ENCODE measurements around the gene RCAN2.

Gene RCAN2

GRCh38 chr6:46395530-46395929, 95.7 kb downstream of the RCAN2 start:
- H3K27me3 ChIP-seq (ENCODE audit: insufficient read depth, poor library complexity, severe bottlenecking): peaks cover 7% of the 10 kb centered on the region
- TF ChIP-seq, protein P1, sequence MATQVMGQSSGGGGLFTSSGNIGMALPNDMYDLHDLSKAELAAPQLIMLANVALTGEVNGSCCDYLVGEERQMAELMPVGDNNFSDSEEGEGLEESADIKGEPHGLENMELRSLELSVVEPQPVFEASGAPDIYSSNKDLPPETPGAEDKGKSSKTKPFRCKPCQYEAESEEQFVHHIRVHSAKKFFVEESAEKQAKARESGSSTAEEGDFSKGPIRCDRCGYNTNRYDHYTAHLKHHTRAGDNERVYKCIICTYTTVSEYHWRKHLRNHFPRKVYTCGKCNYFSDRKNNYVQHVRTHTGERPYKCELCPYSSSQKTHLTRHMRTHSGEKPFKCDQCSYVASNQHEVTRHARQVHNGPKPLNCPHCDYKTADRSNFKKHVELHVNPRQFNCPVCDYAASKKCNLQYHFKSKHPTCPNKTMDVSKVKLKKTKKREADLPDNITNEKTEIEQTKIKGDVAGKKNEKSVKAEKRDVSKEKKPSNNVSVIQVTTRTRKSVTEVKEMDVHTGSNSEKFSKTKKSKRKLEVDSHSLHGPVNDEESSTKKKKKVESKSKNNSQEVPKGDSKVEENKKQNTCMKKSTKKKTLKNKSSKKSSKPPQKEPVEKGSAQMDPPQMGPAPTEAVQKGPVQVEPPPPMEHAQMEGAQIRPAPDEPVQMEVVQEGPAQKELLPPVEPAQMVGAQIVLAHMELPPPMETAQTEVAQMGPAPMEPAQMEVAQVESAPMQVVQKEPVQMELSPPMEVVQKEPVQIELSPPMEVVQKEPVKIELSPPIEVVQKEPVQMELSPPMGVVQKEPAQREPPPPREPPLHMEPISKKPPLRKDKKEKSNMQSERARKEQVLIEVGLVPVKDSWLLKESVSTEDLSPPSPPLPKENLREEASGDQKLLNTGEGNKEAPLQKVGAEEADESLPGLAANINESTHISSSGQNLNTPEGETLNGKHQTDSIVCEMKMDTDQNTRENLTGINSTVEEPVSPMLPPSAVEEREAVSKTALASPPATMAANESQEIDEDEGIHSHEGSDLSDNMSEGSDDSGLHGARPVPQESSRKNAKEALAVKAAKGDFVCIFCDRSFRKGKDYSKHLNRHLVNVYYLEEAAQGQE (IDR thresholded peaks at IDR 0.05; ENCODE audit: insufficient replicate concordance, low read depth): no peak
- no peak for TF ChIP-seq SPI1 (IDR thresholded peaks at IDR 0.05; ENCODE audit: borderline replicate concordance, low read depth)
- no peak for TF ChIP-seq GABPA (IDR thresholded peaks at IDR 0.05; ENCODE audit: low read depth)
- no peak for TF ChIP-seq CTCF (IDR thresholded peaks at IDR 0.05; ENCODE audit: insufficient read depth, low read length)
- TF ChIP-seq POLR2AphosphoS5 (IDR thresholded peaks at IDR 0.05; ENCODE audit: low read depth): no peak
- DNase-seq (ENCODE audit: low read depth in 1 of 2, low spot score in 1 of 2): no peak
- H3K4me3 ChIP-seq (replicated peaks; ENCODE audit: insufficient read depth, low read length): no peak overlapping the region
- H3K27ac ChIP-seq (replicated peaks): no peak overlapping the region

DNA sequence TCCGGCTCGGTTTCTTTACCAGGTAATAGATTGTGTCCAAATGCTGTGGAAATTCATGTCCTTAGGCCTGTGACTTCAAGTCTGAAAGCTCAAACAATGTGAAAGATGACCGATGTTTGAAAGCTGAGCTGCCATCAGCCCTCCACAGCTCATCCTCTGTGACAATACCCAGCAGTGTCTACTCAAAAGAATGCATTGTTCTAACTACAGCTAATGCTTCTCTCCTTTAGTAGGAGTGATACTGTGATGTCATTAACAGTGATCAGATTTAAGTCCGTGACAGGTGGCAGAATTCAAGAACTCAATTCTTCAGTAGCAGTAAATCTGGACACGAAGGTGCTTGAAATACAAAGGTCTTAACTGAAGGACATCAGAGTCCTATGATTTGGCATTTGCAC, 97.3 kb downstream of the RCAN2 start:
- no peak overlapping the region for H3K4me3 ChIP-seq (replicated peaks; ENCODE audit: insufficient read depth, low read length)
- no peak overlapping the region for H3K27ac ChIP-seq (replicated peaks)
- DNase-seq (ENCODE audit: low read depth in 1 of 2, low spot score in 1 of 2): no peak
- TF ChIP-seq POLR2AphosphoS5 (IDR thresholded peaks at IDR 0.05; ENCODE audit: low read depth): no peak
- no peak for TF ChIP-seq CTCF (IDR thresholded peaks at IDR 0.05; ENCODE audit: insufficient read depth, low read length)
- TF ChIP-seq, protein P1 (IDR thresholded peaks at IDR 0.05; ENCODE audit: insufficient replicate concordance, low read depth): no peak
- TF ChIP-seq SPI1 (IDR thresholded peaks at IDR 0.05; ENCODE audit: borderline replicate concordance, low read depth): no peak
- no peak for TF ChIP-seq GABPA (IDR thresholded peaks at IDR 0.05; ENCODE audit: low read depth)
- H3K27me3 ChIP-seq (ENCODE audit: insufficient read depth, poor library complexity, severe bottlenecking): peaks cover 7% of the 10 kb centered on the region

- no peak overlapping the region for H3K27ac ChIP-seq (replicated peaks)
- H3K4me3 ChIP-seq (replicated peaks; ENCODE audit: insufficient read depth, low read length): no peak overlapping the region
- peaks cover 7% of the 10 kb centered on the region for H3K27me3 ChIP-seq (ENCODE audit: insufficient read depth, poor library complexity, severe bottlenecking)
- TF ChIP-seq CTCF (IDR thresholded peaks at IDR 0.05; ENCODE audit: insufficient read depth, low read length) (no peak), SPI1 (IDR thresholded peaks at IDR 0.05; ENCODE audit: borderline replicate concordance, low read depth) (no peak), GABPA (IDR thresholded peaks at IDR 0.05; ENCODE audit: low read depth) (no peak), POLR2AphosphoS5 (IDR thresholded peaks at IDR 0.05; ENCODE audit: low read depth) (no peak)
- TF ChIP-seq, protein P1 (IDR thresholded peaks at IDR 0.05; ENCODE audit: insufficient replicate concordance, low read depth): no peak
- DNase-seq (ENCODE audit: low read depth in 1 of 2, low spot score in 1 of 2): no peak
Measured at GRCh38 chr6:46393161-46393939, 97.9 kb downstream of the RCAN2 start.

All from HL-60 (cell line).